HCT116 (cell line): ENCODE results near the gene BCL11A. TPM values are rescaled to one million over a fixed set of nuclear protein-coding genes. Genes with fewer than 3 reads are reported as not detected.

Experiments used
- ATAC-seq: fragments of 200-7000 bp; cut with Tn5 transposase; 2 replicates; pipeline ENCODE4 v1.9.1; 2020; ENCODE audit warnings: mild to moderate bottlenecking, moderate library complexity
- BruUV-seq: library from RNA; stranded (reverse); fragments of 400-500 nt; replicated peaks from 2 replicates; lab custom pipeline; 2021; lab: Mats Ljungman, UMichigan
- CTCF ChIA-PET: fragments of 300-600 bp; sonication (Branson Sonifier 250); formaldehyde crosslinking; loops from one replicate; lab custom pipeline; 2021; ENCODE audit warnings: antibody characterized with exemption; lab: Charles Lee
- POLR2A ChIA-PET: fragments of 300-600, 350-600 bp; sonication (Branson Sonifier 250); formaldehyde crosslinking; loops from one replicate; lab custom pipeline; 2021; ENCODE audit warnings: antibody characterized with exemption; lab: Charles Lee
- RAD21 ChIA-PET, 2 experiments: fragments of 300-600 bp; sonication (Branson Sonifier 250); formaldehyde crosslinking; loops; one replicate each; lab custom pipeline; 2023; ENCODE audit warnings: low total read pairs in 2 of 2; ENCODE audit not compliant: uncharacterized antibody in 2 of 2, unreplicated experiment in 2 of 2, low non-redundant PET in 1 of 2; lab: Charles Lee
- DNase-seq: peaks from one replicate; pipeline ENCODE4 v3.0.0-alpha.2; 2010; ENCODE audit warnings: low read depth, low spot score
- H2AFZ ChIP-seq: fragments of 200-600 bp; shearing (Covaris generic), sonication (generic); 2 replicates; pipeline ENCODE4 v1.6.1; 2017; ENCODE audit warnings: low read depth, mixed run types, mixed read lengths, antibody characterized with exemption, low read length; ENCODE audit not compliant: poor library complexity, severe bottlenecking
- H3K27ac ChIP-seq: 2 replicates; pipeline ENCODE4 v1.5.1; 2012; ENCODE audit warnings: low read depth, low read length
- H3K27me3 ChIP-seq: fragments of 200-600 bp; sonication (generic); 2 replicates; pipeline ENCODE4 v1.6.1; 2016; ENCODE audit warnings: mixed run types, low read length, mixed read lengths; ENCODE audit not compliant: insufficient read depth
- H3K36me3 ChIP-seq, 2 experiments: fragments of 200-500 bp in 1 of 2; fragments of 200-600 bp in 1 of 2; sonication (Bioruptor generic) in 1 of 2; sonication (generic) in 1 of 2; 2 replicates each; pipeline versions ENCODE4 v1.5.1 to v1.6.1; 2014 to 2016; ENCODE audit warnings: low read length in 2 of 2, inconsistent platforms in 1 of 2, mixed read lengths in 1 of 2, mixed run types in 1 of 2; ENCODE audit not compliant: insufficient read depth in 2 of 2, control insufficient read depth in 1 of 2
- H3K4me1 ChIP-seq, 2 experiments: fragments of 200-600 bp in 1 of 2; sonication (generic) in 1 of 2; 2 replicates each; pipeline versions ENCODE4 v1.5.1 to v1.6.1; 2012 to 2017; ENCODE audit warnings: low read length in 2 of 2, inconsistent platforms in 1 of 2, mild to moderate bottlenecking in 1 of 2, mixed read lengths in 1 of 2, mixed run types in 1 of 2, moderate library complexity in 1 of 2; ENCODE audit not compliant: insufficient read depth in 2 of 2, control insufficient read depth in 1 of 2
- H3K4me2 ChIP-seq: fragments of 200-600 bp; sonication (generic); 2 replicates; pipeline ENCODE4 v1.6.1; 2017; ENCODE audit warnings: mixed run types, low read length, mixed read lengths
- H3K4me3 ChIP-seq, 2 experiments: fragments of 200-600 bp in 1 of 2; sonication (generic) in 1 of 2; replicated peaks in 1 of 2; 2 replicates each; pipeline ENCODE4 v1.5.1; 2011 to 2016; ENCODE audit warnings: low read length in 2 of 2, control low read depth in 1 of 2, low read depth in 1 of 2, mild to moderate bottlenecking in 1 of 2, mixed read lengths in 1 of 2, mixed run types in 1 of 2
- H3K79me2 ChIP-seq: fragments of 200-600 bp; sonication (generic); 2 replicates; pipeline ENCODE4 v1.6.1; 2017; ENCODE audit warnings: mild to moderate bottlenecking, mixed run types, low read length, moderate library complexity, mixed read lengths; ENCODE audit not compliant: insufficient read depth
- H3K9ac ChIP-seq: fragments of 200-600 bp; sonication (generic); 2 replicates; pipeline ENCODE4 v1.6.1; 2016; ENCODE audit warnings: low read length, mixed read lengths
- H3K9me2 ChIP-seq: fragments of 200-600 bp; sonication (generic), shearing (Covaris generic); 2 replicates; pipeline ENCODE4 v1.6.1; 2017; ENCODE audit warnings: mixed run types, mild to moderate bottlenecking, moderate library complexity; ENCODE audit not compliant: insufficient read depth
- H3K9me3 ChIP-seq, 2 experiments: fragments of 200-500 bp in 1 of 2; fragments of 200-600 bp in 1 of 2; sonication (Bioruptor generic) in 1 of 2; sonication (generic) in 1 of 2; 2 replicates each; pipeline ENCODE4 v1.6.1; 2014 to 2017; ENCODE audit warnings: low read length in 2 of 2, mixed read lengths in 2 of 2, inconsistent platforms in 1 of 2, low read depth in 1 of 2, mild to moderate bottlenecking in 1 of 2, mixed run types in 1 of 2, moderate library complexity in 1 of 2; ENCODE audit not compliant: control insufficient read depth in 1 of 2, insufficient read depth in 1 of 2
- H4K20me1 ChIP-seq: fragments of 200-600 bp; sonication (generic), shearing (Covaris generic); 2 replicates; pipeline ENCODE4 v1.6.1; 2017; ENCODE audit warnings: mixed run types, mild to moderate bottlenecking, moderate library complexity; ENCODE audit not compliant: insufficient read depth
- CBX3 ChIP-seq: IDR thresholded peaks from 2 replicates; pipeline ENCODE4 v1.6.1; 2012; ENCODE audit warnings: low read depth
- CEBPB ChIP-seq: IDR thresholded peaks from 2 replicates; pipeline ENCODE4 v1.6.1; 2012; ENCODE audit warnings: low read depth
- POLR2A ChIP-seq: IDR thresholded peaks from 2 replicates; pipeline ENCODE4 v1.7.0; 2011; ENCODE audit warnings: borderline replicate concordance; ENCODE audit not compliant: insufficient read depth, insufficient read length; ENCODE audit errors: extremely low read depth
- POLR2AphosphoS5 ChIP-seq: IDR thresholded peaks from 2 replicates; pipeline ENCODE4 v1.6.1; 2011; ENCODE audit warnings: mild to moderate bottlenecking, low read depth, low read length, moderate library complexity
- RAD21 ChIP-seq: IDR thresholded peaks from 2 replicates; pipeline ENCODE4 v1.6.1; 2012; ENCODE audit warnings: low read depth, mild to moderate bottlenecking
- SIN3A ChIP-seq: IDR thresholded peaks from 2 replicates; pipeline ENCODE4 v1.6.1; 2012; ENCODE audit warnings: low read depth
- SP1 ChIP-seq: IDR thresholded peaks from 2 replicates; pipeline ENCODE4 v1.6.1; 2012; ENCODE audit warnings: low read depth
- ZFX ChIP-seq: fragments of 450-650 bp; IDR thresholded peaks from 2 replicates; pipeline ENCODE4 v1.6.1; 2017
- ZNF274 ChIP-seq: fragments of 200-500 bp; sonication (Bioruptor generic); IDR thresholded peaks from 2 replicates; pipeline ENCODE4 v1.6.1; 2014; ENCODE audit warnings: mild to moderate bottlenecking, low read depth, low read length, inconsistent platforms
- intact Hi-C: fragments of 100-400 bp; cut with micrococcal nuclease; formaldehyde crosslinking; loops from 2 replicates; pipeline ENCODE4 v1.10.0; 2022
- total RNA-seq: library from RNA; stranded (reverse); gene quantifications from one replicate; pipeline ENCODE4 v1.2.1, GENCODE V29; 2021; ENCODE audit not compliant: unreplicated experiment
- TF ChIP-seq, protein P1 (sequence below): IDR thresholded peaks from 2 replicates; pipeline ENCODE4 v1.6.1; 2012
- TF ChIP-seq, protein P2 (sequence below): IDR thresholded peaks from 2 replicates; pipeline ENCODE4 v1.6.1; 2012; ENCODE audit warnings: low read depth
- TF ChIP-seq, protein P3 (sequence below): IDR thresholded peaks from 2 replicates; pipeline ENCODE4 v1.6.1; 2012

BCL11A gene
- total RNA-seq, 1 experiment from 2014 or later = 0.71 TPM

DNA sequence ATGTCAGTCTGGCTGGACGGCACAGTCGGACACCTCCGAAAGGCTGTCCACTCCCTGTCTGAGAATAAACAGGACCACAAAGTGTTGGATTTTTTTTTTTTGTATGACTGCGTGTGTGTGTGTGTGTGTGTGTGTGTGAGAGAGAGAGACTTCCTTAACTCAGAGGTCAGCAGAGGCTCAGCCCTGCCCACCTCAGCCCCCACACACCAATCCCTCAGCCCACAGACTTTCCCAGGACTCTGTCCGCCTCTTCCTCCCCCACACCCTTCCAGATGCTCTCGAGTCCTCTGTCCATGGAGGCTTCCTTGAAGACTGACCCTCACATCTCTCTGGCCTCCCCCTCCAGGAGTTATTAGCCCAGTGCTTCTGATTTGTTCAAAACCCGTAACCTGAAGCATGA, 147.3 kb downstream of the BCL11A start:
- H3K27ac ChIP-seq = no peak overlapping the region
- CTCF ChIA-PET = no interaction called here
- no peaks in the 10 kb centered on the region for H3K79me2 ChIP-seq
- POLR2A ChIA-PET = no interaction called here
- no peak overlapping the region for H2AFZ ChIP-seq
- no peak overlapping the region for H3K4me2 ChIP-seq
- H3K9ac ChIP-seq = no peak overlapping the region
- RAD21 ChIA-PET = no interaction called here
- H4K20me1 ChIP-seq = no peaks in the 10 kb centered on the region
- H3K9me3 ChIP-seq = no peaks in the 10 kb centered on the region
- DNase-seq (no peak), ATAC-seq (no peak)
- H3K9me2 ChIP-seq = no peaks in the 10 kb centered on the region
- no peaks in the 10 kb centered on the region for H3K36me3 ChIP-seq
- peaks cover 40% of the 10 kb centered on the region for H3K27me3 ChIP-seq
- BruUV-seq = no TSS peak
- no peak for TF ChIP-seq POLR2AphosphoS5
- TF ChIP-seq, protein P1, sequence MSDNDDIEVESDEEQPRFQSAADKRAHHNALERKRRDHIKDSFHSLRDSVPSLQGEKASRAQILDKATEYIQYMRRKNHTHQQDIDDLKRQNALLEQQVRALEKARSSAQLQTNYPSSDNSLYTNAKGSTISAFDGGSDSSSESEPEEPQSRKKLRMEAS = no peak
- no peak for TF ChIP-seq ZFX
- no peak for TF ChIP-seq SIN3A
- no peak for TF ChIP-seq RAD21
- no peak for TF ChIP-seq CEBPB
- TF ChIP-seq ZNF274 = no peak
- TF ChIP-seq, protein P2, sequence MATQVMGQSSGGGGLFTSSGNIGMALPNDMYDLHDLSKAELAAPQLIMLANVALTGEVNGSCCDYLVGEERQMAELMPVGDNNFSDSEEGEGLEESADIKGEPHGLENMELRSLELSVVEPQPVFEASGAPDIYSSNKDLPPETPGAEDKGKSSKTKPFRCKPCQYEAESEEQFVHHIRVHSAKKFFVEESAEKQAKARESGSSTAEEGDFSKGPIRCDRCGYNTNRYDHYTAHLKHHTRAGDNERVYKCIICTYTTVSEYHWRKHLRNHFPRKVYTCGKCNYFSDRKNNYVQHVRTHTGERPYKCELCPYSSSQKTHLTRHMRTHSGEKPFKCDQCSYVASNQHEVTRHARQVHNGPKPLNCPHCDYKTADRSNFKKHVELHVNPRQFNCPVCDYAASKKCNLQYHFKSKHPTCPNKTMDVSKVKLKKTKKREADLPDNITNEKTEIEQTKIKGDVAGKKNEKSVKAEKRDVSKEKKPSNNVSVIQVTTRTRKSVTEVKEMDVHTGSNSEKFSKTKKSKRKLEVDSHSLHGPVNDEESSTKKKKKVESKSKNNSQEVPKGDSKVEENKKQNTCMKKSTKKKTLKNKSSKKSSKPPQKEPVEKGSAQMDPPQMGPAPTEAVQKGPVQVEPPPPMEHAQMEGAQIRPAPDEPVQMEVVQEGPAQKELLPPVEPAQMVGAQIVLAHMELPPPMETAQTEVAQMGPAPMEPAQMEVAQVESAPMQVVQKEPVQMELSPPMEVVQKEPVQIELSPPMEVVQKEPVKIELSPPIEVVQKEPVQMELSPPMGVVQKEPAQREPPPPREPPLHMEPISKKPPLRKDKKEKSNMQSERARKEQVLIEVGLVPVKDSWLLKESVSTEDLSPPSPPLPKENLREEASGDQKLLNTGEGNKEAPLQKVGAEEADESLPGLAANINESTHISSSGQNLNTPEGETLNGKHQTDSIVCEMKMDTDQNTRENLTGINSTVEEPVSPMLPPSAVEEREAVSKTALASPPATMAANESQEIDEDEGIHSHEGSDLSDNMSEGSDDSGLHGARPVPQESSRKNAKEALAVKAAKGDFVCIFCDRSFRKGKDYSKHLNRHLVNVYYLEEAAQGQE = no peak
- no peak for TF ChIP-seq CBX3
- TF ChIP-seq, protein P3, sequence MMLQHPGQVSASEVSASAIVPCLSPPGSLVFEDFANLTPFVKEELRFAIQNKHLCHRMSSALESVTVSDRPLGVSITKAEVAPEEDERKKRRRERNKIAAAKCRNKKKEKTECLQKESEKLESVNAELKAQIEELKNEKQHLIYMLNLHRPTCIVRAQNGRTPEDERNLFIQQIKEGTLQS = no peak
- no peak for TF ChIP-seq POLR2A
- no peak for TF ChIP-seq SP1
- no peak overlapping the region for H3K4me3 ChIP-seq
- H3K4me1 ChIP-seq = no peaks in the 10 kb centered on the region
- intact Hi-C loops = no loop called here
